WTC11 (cell line): ENCODE results near the gene CAD. TPM values are rescaled to one million over a fixed set of nuclear protein-coding genes. Genes with fewer than 3 reads are reported as not detected.

Experiments
- ATAC-seq: fragments of 200-7000 bp; cut with Tn5 transposase; 2 replicates; pipeline ENCODE4 v1.10.0; 2021; ENCODE audit warnings: mild to moderate bottlenecking, moderate library complexity
- CTCF ChIA-PET: fragments of 300-600 bp; sonication (Branson Sonifier 250); formaldehyde crosslinking; loops from one replicate; lab custom pipeline; 2021; ENCODE audit warnings: antibody characterized with exemption; lab: Charles Lee
- POLR2A ChIA-PET: fragments of 350-600 bp; sonication (Branson Sonifier 250); formaldehyde crosslinking; loops from one replicate; lab custom pipeline; 2021; ENCODE audit warnings: antibody characterized with exemption; lab: Charles Lee
- DNase-seq: peaks from one replicate; pipeline ENCODE4 v3.0.0; 2021; ENCODE audit warnings: low spot score
- H3K27ac Mint-ChIP-seq: 2 replicates; pipeline ENCODE4 v1.8.0; 2021; ENCODE audit warnings: mixed read lengths
- H3K27me3 Mint-ChIP-seq: 2 replicates; pipeline ENCODE4 v1.8.0; 2021; ENCODE audit warnings: low read depth, mild to moderate bottlenecking, moderate library complexity, mixed read lengths
- H3K36me3 Mint-ChIP-seq: 2 replicates; pipeline ENCODE4 v1.8.0; 2021; ENCODE audit warnings: mixed read lengths
- H3K4me1 Mint-ChIP-seq: 2 replicates; pipeline ENCODE4 v1.8.0; 2022; ENCODE audit warnings: mixed read lengths
- H3K4me3 Mint-ChIP-seq: 2 replicates; pipeline ENCODE4 v1.8.0; 2021; ENCODE audit warnings: mild to moderate bottlenecking, moderate library complexity, mixed read lengths
- H3K9me3 Mint-ChIP-seq: 2 replicates; pipeline ENCODE4 v1.8.0; 2021; ENCODE audit warnings: mixed read lengths
- ARID4B ChIP-seq: sonication (generic); formaldehyde crosslinking; IDR thresholded peaks from 2 replicates; pipeline ENCODE4 v1.8.0; 2023; ENCODE audit warnings: missing genetic modification reagents, mild to moderate bottlenecking, borderline replicate concordance
- CBFB ChIP-seq: sonication (generic); formaldehyde crosslinking; IDR thresholded peaks from 2 replicates; pipeline ENCODE4 v1.8.1; 2022; ENCODE audit warnings: mild to moderate bottlenecking, low read depth, missing genetic modification reagents
- E2F1 ChIP-seq: sonication (generic); formaldehyde crosslinking; IDR thresholded peaks from 2 replicates; pipeline ENCODE4 v1.8.0; 2022; ENCODE audit warnings: mild to moderate bottlenecking, missing genetic modification reagents
- EMX1 ChIP-seq: fragments of 250-450 bp; sonication (Bioruptor Pico); IDR thresholded peaks from 2 replicates; pipeline ENCODE4 v1.8.0; 2021; ENCODE audit warnings: mild to moderate bottlenecking
- ETV6 ChIP-seq: sonication (generic); formaldehyde crosslinking; IDR thresholded peaks from 2 replicates; pipeline ENCODE4 v1.8.1; 2022; ENCODE audit warnings: mild to moderate bottlenecking, missing genetic modification reagents
- FOXP1 ChIP-seq: sonication (generic); formaldehyde crosslinking; IDR thresholded peaks from 2 replicates; pipeline ENCODE4 v1.8.0; 2022; ENCODE audit warnings: missing genetic modification reagents, mild to moderate bottlenecking, moderate library complexity, borderline replicate concordance
- FOXP4 ChIP-seq: sonication (generic); formaldehyde crosslinking; IDR thresholded peaks from 2 replicates; pipeline ENCODE4 v1.8.0; 2022; ENCODE audit warnings: mild to moderate bottlenecking, missing genetic modification reagents
- IRF1 ChIP-seq: sonication (generic); formaldehyde crosslinking; IDR thresholded peaks from 2 replicates; pipeline ENCODE4 v1.8.0; 2023; ENCODE audit warnings: missing genetic modification reagents
- JUN ChIP-seq: sonication (generic); formaldehyde crosslinking; IDR thresholded peaks from 2 replicates; pipeline ENCODE4 v1.8.0; 2023; ENCODE audit warnings: mild to moderate bottlenecking, missing genetic modification reagents
- MAX ChIP-seq: sonication (generic); formaldehyde crosslinking; IDR thresholded peaks from 2 replicates; pipeline ENCODE4 v1.8.0; 2022; ENCODE audit warnings: mild to moderate bottlenecking, missing genetic modification reagents
- MXD4 ChIP-seq: fragments of 250-450 bp; sonication (Bioruptor Pico); IDR thresholded peaks from 2 replicates; pipeline ENCODE4 v1.8.0; 2021; ENCODE audit warnings: mild to moderate bottlenecking, moderate library complexity, borderline replicate concordance
- NFYB ChIP-seq: sonication (generic); formaldehyde crosslinking; conservative IDR thresholded peaks from 2 replicates; pipeline ENCODE4 v1.8.0; 2022; ENCODE audit warnings: low read depth, missing genetic modification reagents
- PRDM15 ChIP-seq: sonication (generic); formaldehyde crosslinking; IDR thresholded peaks from 2 replicates; pipeline ENCODE4 v1.8.0; 2022; ENCODE audit warnings: missing genetic modification reagents
- SMAD4 ChIP-seq: sonication (generic); formaldehyde crosslinking; IDR thresholded peaks from 2 replicates; pipeline ENCODE4 v1.8.0; 2022; ENCODE audit warnings: mild to moderate bottlenecking, missing genetic modification reagents
- TP53 ChIP-seq: sonication (generic); formaldehyde crosslinking; IDR thresholded peaks from 2 replicates; pipeline ENCODE4 v1.8.1; 2023; ENCODE audit warnings: mild to moderate bottlenecking, missing genetic modification reagents
- USF1 ChIP-seq: sonication (generic); formaldehyde crosslinking; IDR thresholded peaks from 2 replicates; pipeline ENCODE4 v1.8.0; 2022; ENCODE audit warnings: mild to moderate bottlenecking, missing genetic modification reagents
- ZBTB21 ChIP-seq: sonication (generic); formaldehyde crosslinking; IDR thresholded peaks from 2 replicates; pipeline ENCODE4 v1.8.1; 2023; ENCODE audit warnings: mild to moderate bottlenecking, missing genetic modification reagents, borderline replicate concordance
- ZNF121 ChIP-seq: sonication (generic); formaldehyde crosslinking; IDR thresholded peaks from 2 replicates; pipeline ENCODE4 v1.8.0; 2023; ENCODE audit warnings: missing genetic modification reagents
- ZNF138 ChIP-seq: sonication (generic); formaldehyde crosslinking; conservative IDR thresholded peaks from 2 replicates; pipeline ENCODE4 v1.8.1; 2022; ENCODE audit warnings: mild to moderate bottlenecking, moderate library complexity, missing genetic modification reagents
- ZNF416 ChIP-seq: fragments of 250-450 bp; sonication (Bioruptor Pico); IDR thresholded peaks from 2 replicates; pipeline ENCODE4 v1.9.0; 2021; ENCODE audit warnings: mild to moderate bottlenecking, inconsistent platforms
- ZNF671 ChIP-seq: fragments of 250-450 bp; sonication (Bioruptor Pico); IDR thresholded peaks from 2 replicates; pipeline ENCODE4 v1.8.0; 2021; ENCODE audit warnings: mild to moderate bottlenecking
- total RNA-seq: library from RNA; stranded (reverse); gene quantifications from 3 replicates; pipeline ENCODE4 v1.2.3, GENCODE V29; 2021

CAD gene
- total RNA-seq, 1 experiment from 2014 or later: 178 TPM

- ATAC-seq: peak; percentile 25
- POLR2A ChIA-PET: interaction anchor here (1.9 kb wide), 1 partner anchor 93 kb away, joined by 4 read pairs; the partner anchor contains the start of gene GTF3C2
- no peaks in the 10 kb centered on the region for H3K9me3 Mint-ChIP-seq
- TF ChIP-seq MXD4 (CRISPR knock-in tag): no peak
- TF ChIP-seq ZNF671 (CRISPR knock-in tag): no peak
- peak; percentile 74 for TF ChIP-seq FOXP1 (CRISPR knock-in tag)
- no peak for TF ChIP-seq ZNF416
- peak; percentile 80 for TF ChIP-seq FOXP4 (CRISPR knock-in tag)
- TF ChIP-seq JUN (CRISPR knock-in tag): 0 out of 2 replicates have a peak, but pooled peaks have one; percentile 43
- no peak for TF ChIP-seq ZNF138 (CRISPR knock-in tag)
- 0 out of 2 replicates have a peak, but pooled peaks have one; percentile 26 for TF ChIP-seq ARID4B (CRISPR knock-in tag)
- 0 out of 2 replicates have a peak, but pooled peaks have one; percentile 17 for TF ChIP-seq ETV6 (CRISPR knock-in tag)
- peak; percentile 65 for TF ChIP-seq ZNF121
- TF ChIP-seq E2F1 (CRISPR knock-in tag): 0 out of 2 replicates have a peak, but pooled peaks have one; percentile 36
- TF ChIP-seq ZBTB21 (CRISPR knock-in tag): peak; percentile 54; the same call in 1 of the 2 replicates
- TF ChIP-seq MAX (CRISPR knock-in tag): peak; percentile 81
- no peak for TF ChIP-seq EMX1
- peak; percentile 67; the same call in 1 of the 2 replicates for TF ChIP-seq IRF1 (CRISPR knock-in tag)
- TF ChIP-seq NFYB (CRISPR knock-in tag): no peak
- TF ChIP-seq PRDM15 (CRISPR knock-in tag): no peak
- TF ChIP-seq SMAD4 (CRISPR knock-in tag): no peak
- peak; percentile 67; the same call in 1 of the 2 replicates for TF ChIP-seq TP53
- TF ChIP-seq USF1 (CRISPR knock-in tag): 0 out of 2 replicates have a peak, but pooled peaks have one; percentile 24
- TF ChIP-seq CBFB (CRISPR knock-in tag): no peak
Observed at GRCh38 chr2:27264253-27264752, 47.1 kb downstream of the CAD start.

More at GRCh38 chr2:27264253-27264752, 47.1 kb downstream of the CAD start:
- Mint-ChIP-seq H3K27ac (no peak overlapping the region), H3K36me3 (no peaks in the 10 kb centered on the region), H3K27me3 (peaks cover 27% of the 10 kb centered on the region), H3K4me1 (peaks cover 26% of the 10 kb centered on the region), H3K4me3 (peak overlapping the region; percentile 93)
- CTCF ChIA-PET: interaction anchor here (0.9 to 7.7 kb wide), 11 partner anchors 9 to 130 kb away, joined by 3 to 124 read pairs (median 8); partner anchors contain the start of genes DNAJC5G, PREB and TRIM54
- peak; percentile 45 for DNase-seq
